Measurements from ENCODE around the gene NR6A1.

- TF ChIP-seq CTCF (CRISPR knock-in tag; IDR thresholded peaks at IDR 0.05), result no peak
- TF ChIP-seq JUNB (CRISPR knock-in tag; IDR thresholded peaks at IDR 0.05; ENCODE audit: borderline replicate concordance), result no peak
Measured at GRCh38 chr9:124593651-124594058, 177.5 kb downstream of the NR6A1 start.
